GM19023 (cell line): ENCODE data around the gene DNAH6.

Experiments used
- ATAC-seq: cut with Tn5 transposase; IDR thresholded peaks from one replicate; pipeline ENCODE4 v1.9.1; 2021; ENCODE audit warnings: mild to moderate bottlenecking, moderate library complexity; ENCODE audit not compliant: unreplicated experiment

The DNAH6 gene

GRCh38 chr2:84619794-84620371 lies 103.6 kb downstream of the DNAH6 start:
- ATAC-seq = no peak

GRCh38 chr2:84628486-84628885 lies 112.2 kb downstream of the DNAH6 start:
- no peak for ATAC-seq

GRCh38 chr2:84629550-84629949 lies 113.3 kb downstream of the DNAH6 start:
- no peak for ATAC-seq

GRCh38 chr2:84631047-84631446 lies 114.7 kb downstream of the DNAH6 start:
- peak; percentile 55 for ATAC-seq

- ATAC-seq = no peak
These were observed 115.7 kb downstream of the DNAH6 start for GRCh38 chr2:84631985-84632384.

GRCh38 chr2:84636080-84636971 lies 120.0 kb downstream of the DNAH6 start:
- no peak for ATAC-seq

- no peak for ATAC-seq
These were observed 123.5 kb downstream of the DNAH6 start for GRCh38 chr2:84639751-84640150.

- no peak for ATAC-seq
These were observed 124.1 kb downstream of the DNAH6 start for GRCh38 chr2:84640411-84640810.

- ATAC-seq = no peak
These were observed 124.7 kb downstream of the DNAH6 start for GRCh38 chr2:84641021-84641420.

GRCh38 chr2:84643991-84644390 lies 127.7 kb downstream of the DNAH6 start:
- no peak for ATAC-seq

GRCh38 chr2:84646514-84646913 lies 130.2 kb downstream of the DNAH6 start:
- ATAC-seq = no peak

GRCh38 chr2:84647267-84647666 lies 131.0 kb downstream of the DNAH6 start:
- no peak for ATAC-seq

GRCh38 chr2:84649058-84649457 lies 132.8 kb downstream of the DNAH6 start:
- no peak for ATAC-seq

- no peak for ATAC-seq
These were observed 133.3 kb downstream of the DNAH6 start for GRCh38 chr2:84649487-84650142.

- ATAC-seq = no peak
These were observed 136.1 kb downstream of the DNAH6 start for GRCh38 chr2:84652431-84652830.

GRCh38 chr2:84653302-84653701 lies 137.0 kb downstream of the DNAH6 start:
- ATAC-seq = no peak

- no peak for ATAC-seq
These were observed 138.1 kb downstream of the DNAH6 start for GRCh38 chr2:84654414-84654813.

GRCh38 chr2:84669122-84669521 lies 152.8 kb downstream of the DNAH6 start:
- ATAC-seq = no peak

- no peak for ATAC-seq
These were observed 157.8 kb downstream of the DNAH6 start for GRCh38 chr2:84674099-84674498.

GRCh38 chr2:84674586-84674985 lies 158.3 kb downstream of the DNAH6 start:
- ATAC-seq = no peak

- no peak for ATAC-seq
These were observed 160.0 kb downstream of the DNAH6 start for GRCh38 chr2:84676295-84676694.

- ATAC-seq = no peak
These were observed 161.9 kb downstream of the DNAH6 start for GRCh38 chr2:84678214-84678613.
